K562 (cell line): Measurements from ENCODE around the gene ZSCAN5C. TPM values are rescaled to one million over a fixed set of nuclear protein-coding genes. Genes with fewer than 3 reads are reported as not detected.
"Not testable (repeated sequence)": the region's sequence is repeated elsewhere in the genome, so short reads cannot be mapped to it uniquely, and the experiment has no call there.

Source experiments
- ATAC-seq: fragments of 200-7000 bp; cut with Tn5 transposase; 3 replicates; pipeline ENCODE4 v1.9.1; 2020; ENCODE audit warnings: moderate library complexity
- BruUV-seq: library from RNA; stranded (reverse); fragments of 400-500 nt; replicated peaks from 2 replicates; lab custom pipeline; 2021; lab: Mats Ljungman, UMichigan
- CTCF ChIA-PET: fragments of 300-600 bp; formaldehyde crosslinking; extraction: SDS; loops from one replicate; lab custom pipeline; 2021; ENCODE audit warnings: low intra/inter-chr PET ratio; lab: Yijun Ruan, JAX
- POLR2A ChIA-PET: fragments of 300-600, 350-650 bp; sonication (Branson Sonifier 250); formaldehyde crosslinking; extraction: SDS; loops from one replicate; lab custom pipeline; 2021; ENCODE audit warnings: antibody characterized with exemption, inconsistent platforms; lab: Yijun Ruan, JAX
- DNase-seq, 4 experiments: peaks; one replicate each; pipeline versions ENCODE4 v3.0.0 to v3.0.0-alpha.2; 2011 to 2018; ENCODE audit warnings: low spot score in 3 of 4, mixed read lengths in 3 of 4; ENCODE audit errors: extremely low read depth in 1 of 4
- FAIRE-seq: peaks from 2 replicates; lab custom pipeline; 2011; peaks lifted over from hg19 to GRCh38; lab: Jason Lieb, UNC
- H2AFZ ChIP-seq: 2 replicates; pipeline ENCODE4 v1.6.0; 2011; ENCODE audit warnings: low read depth, low read length, control low read depth, inconsistent platforms
- H3K27ac ChIP-seq: fragments of 200-600 bp; 3 replicates; pipeline ENCODE4 v1.8.0; 2011; ENCODE audit warnings: low read depth, mild to moderate bottlenecking, control low read depth, inconsistent platforms, low read length, moderate library complexity, mixed read lengths; ENCODE audit errors: extremely low read depth
- H3K27me3 ChIP-seq, 2 experiments: fragments of 300-600 bp in 1 of 2; 2 replicates in 1 of 2; 3 replicates in 1 of 2; pipeline versions ENCODE4 v1.6.0 to v1.8.0; 2011; ENCODE audit warnings: inconsistent platforms in 2 of 2, low read length in 2 of 2, mild to moderate bottlenecking in 1 of 2, mixed read lengths in 1 of 2, moderate library complexity in 1 of 2; ENCODE audit not compliant: control insufficient read depth in 2 of 2, insufficient read depth in 2 of 2
- H3K36me3 ChIP-seq: fragments of 300-600 bp; 3 replicates; pipeline ENCODE4 v1.8.0; 2011; ENCODE audit warnings: mild to moderate bottlenecking, low read length, inconsistent platforms; ENCODE audit not compliant: control insufficient read depth, insufficient read depth
- H3K4me1 ChIP-seq, 2 experiments: fragments of 200-600 bp in 1 of 2; replicated peaks in 1 of 2; 2 replicates in 1 of 2; 3 replicates in 1 of 2; pipeline versions ENCODE4 v1.5.1 to v1.8.0; 2011; ENCODE audit warnings: inconsistent platforms in 2 of 2, low read length in 2 of 2, mild to moderate bottlenecking in 1 of 2, mixed read lengths in 1 of 2, moderate library complexity in 1 of 2; ENCODE audit not compliant: control insufficient read depth in 2 of 2, insufficient read depth in 2 of 2
- H3K4me2 ChIP-seq: 2 replicates; pipeline ENCODE4 v1.6.1; 2011; ENCODE audit warnings: low read length, control low read depth, inconsistent platforms, mixed read lengths; ENCODE audit not compliant: insufficient read depth
- H3K4me3 ChIP-seq: fragments of 200-600 bp; sonication (generic), shearing (Covaris generic); 2 replicates; pipeline ENCODE4 v1.5.1; 2016; ENCODE audit warnings: control low read depth, inconsistent platforms
- H3K79me2 ChIP-seq: fragments of 200-600 bp; 3 replicates; pipeline ENCODE4 v1.8.0; 2011; ENCODE audit warnings: low read length, inconsistent platforms; ENCODE audit not compliant: control insufficient read depth, insufficient read depth
- H3K9ac ChIP-seq, 2 experiments: 2 replicates each; pipeline versions ENCODE4 v1.6.0 to v1.6.1; 2011; ENCODE audit warnings: low read depth in 2 of 2, low read length in 2 of 2, control low read depth in 1 of 2, inconsistent platforms in 1 of 2, mild to moderate bottlenecking in 1 of 2, mixed read lengths in 1 of 2; ENCODE audit not compliant: insufficient read depth in 1 of 2
- H3K9me1 ChIP-seq: one replicate; pipeline ENCODE4 v1.6.0; 2011; ENCODE audit warnings: inconsistent platforms, mild to moderate bottlenecking, low read length, moderate library complexity; ENCODE audit not compliant: control insufficient read depth, insufficient read depth
- H3K9me3 ChIP-seq: replicated peaks from 2 replicates; pipeline ENCODE4 v1.5.1; 2011; ENCODE audit warnings: low read depth, low read length, inconsistent platforms; ENCODE audit not compliant: control insufficient read depth, insufficient read depth
- H4K20me1 ChIP-seq: replicated peaks from 2 replicates; pipeline ENCODE4 v1.6.1; 2011; ENCODE audit warnings: low read length, inconsistent platforms, mixed read lengths; ENCODE audit not compliant: control insufficient read depth, insufficient read depth
- CEBPB ChIP-seq: fragments of 450-650 bp; IDR thresholded peaks from 2 replicates; pipeline ENCODE4 v1.6.1; 2016; ENCODE audit warnings: missing genetic modification characterization, missing compliant biosample characterization
- CEBPG ChIP-seq, 3 experiments: fragments of 200-800 bp in 1 of 3; sonication (Bioruptor generic) in 1 of 3; sonication (generic) in 1 of 3; formaldehyde crosslinking in 1 of 3; IDR thresholded peaks in 2 of 3; conservative IDR thresholded peaks in 1 of 3; 2 replicates each; pipeline versions ENCODE4 v1.6.1 to v1.8.0; 2016 to 2022; ENCODE audit warnings: missing compliant biosample characterization in 2 of 3, missing genetic modification characterization in 2 of 3, mild to moderate bottlenecking in 1 of 3, missing genetic modification reagents in 1 of 3
- ZNF347 ChIP-seq: fragments of 450-650 bp; formaldehyde crosslinking; IDR thresholded peaks from 2 replicates; pipeline ENCODE4 v1.4.0; 2020; ENCODE audit warnings: low read depth, mild to moderate bottlenecking, moderate library complexity
- WGBS: fragments of 100-300 bp; shearing (Covaris generic); methylation state at CpG from one replicate; pipeline ENCODE4 v1.1.6; 2016; ENCODE audit warnings: low coverage, mixed read lengths; ENCODE audit not compliant: insufficient coverage; ENCODE audit errors: missing lambda C conversion rate; 5-methylcytosine and 5-hydroxymethylcytosine counted together
- in situ Hi-C: fragments of 300-500 bp; cut with MboI; formaldehyde crosslinking; loops from 4 replicates; pipeline ENCODE4 v1.15.0; 2018; ENCODE audit warnings: inconsistent platforms, mixed read lengths
- intact Hi-C: fragments of 100-400 bp; cut with micrococcal nuclease; formaldehyde crosslinking; loops from 2 replicates; pipeline ENCODE4 v1.14.2; 2022
- polyA plus RNA-seq, 8 experiments: library from polyadenylated mRNA; depleted of rRNA in 4 of 8; stranded (reverse) in 5 of 8; unstranded in 3 of 8; fragments of >200 nt; fragmentation: Nextera tagmentation in 2 of 8; fragmentation: Illumina TruSeq in 1 of 8; extraction: Ambion mirVana in 2 of 8; extraction: Trizol in 1 of 8; gene quantifications; 2 replicates each; pipeline versions ENCODE4 v1.2.1 to v1.2.3, GENCODE V29; 2011 to 2014; ENCODE audit warnings: inconsistent platforms in 1 of 8, missing spikeins in 1 of 8
- total RNA-seq, 7 experiments: library from RNA; depleted of rRNA in 6 of 7; stranded (reverse); fragments of >200 nt in 6 of 7; fragmentation: Illumina TruSeq in 2 of 7; extraction: Trizol in 2 of 7; gene quantifications; 2 replicates each; pipeline versions ENCODE4 v1.2.1 to v1.2.3, GENCODE V29; 2011 to 2021; ENCODE audit warnings: low replicate concordance in 1 of 7
- TF ChIP-seq, protein P1 (sequence below), 3 experiments: IDR thresholded peaks in 2 of 3; conservative IDR thresholded peaks in 1 of 3; 2 replicates each; pipeline ENCODE4 v1.5.1; 2011 to 2012; ENCODE audit warnings: low read length in 3 of 3, mild to moderate bottlenecking in 3 of 3, control low read depth in 2 of 3, improper control_type of control experiment in 1 of 3, inconsistent platforms in 1 of 3, low read depth in 1 of 3, mixed read lengths in 1 of 3, moderate library complexity in 1 of 3; ENCODE audit not compliant: insufficient read depth in 2 of 3

ZSCAN5C gene
- total and polyA plus RNA-seq, 9 of the 15 experiments (the other 6 are each of a cell fraction or from before 2014, with no cell fraction given) = 0.07 TPM; not detected in 8

- H3K4me2 ChIP-seq = no peak overlapping the region
- TF ChIP-seq CEBPG (CRISPR knock-in tag; IDR thresholded peaks at IDR 0.05) (no peak), CEBPG (tag; conservative IDR thresholded peaks at IDR 0.05 in 1 of 2, IDR thresholded peaks at IDR 0.05 in 1 of 2) (0 out of 4 replicates have a peak, but pooled peaks of 1 of the 2 experiments have one; percentile 13), ZNF347 (CRISPR knock-in tag) (no peak), CEBPB (peak; percentile 38; the same call in 1 of the 2 replicates)
- intact Hi-C loops = no loop called here
- peaks cover 7 to 12% of the 10 kb centered on the region in 2 experiments; a peak in 4 of 5 replicates for H3K27me3 ChIP-seq
- no peak overlapping the region for H2AFZ ChIP-seq
- no peaks in the 10 kb centered on the region for H3K36me3 ChIP-seq
- ChIA-PET POLR2A (no interaction called here), CTCF (no interaction called here)
- H3K4me3 ChIP-seq = no peak overlapping the region
- in situ Hi-C loops = no loop called here
- no peaks in the 10 kb centered on the region; a peak in 1 of 5 replicates for H3K4me1 ChIP-seq
- H4K20me1 ChIP-seq = no peaks in the 10 kb centered on the region
- H3K9me1 ChIP-seq = no peaks in the 10 kb centered on the region
- ATAC-seq = no peak
- no peak for FAIRE-seq
- no peaks in the 10 kb centered on the region for H3K9me3 ChIP-seq
- H3K79me2 ChIP-seq = no peaks in the 10 kb centered on the region
- no TSS peak for BruUV-seq
- H3K27ac ChIP-seq = no peak overlapping the region
- WGBS = 1% methylated on average over 7 of the region's 7 CpGs
- no peak overlapping the region for H3K9ac ChIP-seq
- no peak for DNase-seq
These were observed 2.4 kb upstream of the ZSCAN5C start for GRCh38 chr19:56199687-56200086.

GRCh38 chr19:56207581-56207980 lies 5.5 kb downstream of the ZSCAN5C start:
- H3K9ac ChIP-seq, H3K4me2 ChIP-seq, CTCF ChIA-PET, intact Hi-C loops, H3K4me3 ChIP-seq, H3K9me1 ChIP-seq, H3K4me1 ChIP-seq, H4K20me1 ChIP-seq, H2AFZ ChIP-seq, DNase-seq, in situ Hi-C loops, H3K9me3 ChIP-seq, H3K79me2 ChIP-seq, H3K36me3 ChIP-seq, BruUV-seq, POLR2A ChIA-PET, H3K27ac ChIP-seq, FAIRE-seq, H3K27me3 ChIP-seq: not testable (repeated sequence)
- WGBS = 10% methylated on average over 3 of the region's 5 CpGs
- peak; percentile 77 for ATAC-seq
- TF ChIP-seq, protein P1, sequence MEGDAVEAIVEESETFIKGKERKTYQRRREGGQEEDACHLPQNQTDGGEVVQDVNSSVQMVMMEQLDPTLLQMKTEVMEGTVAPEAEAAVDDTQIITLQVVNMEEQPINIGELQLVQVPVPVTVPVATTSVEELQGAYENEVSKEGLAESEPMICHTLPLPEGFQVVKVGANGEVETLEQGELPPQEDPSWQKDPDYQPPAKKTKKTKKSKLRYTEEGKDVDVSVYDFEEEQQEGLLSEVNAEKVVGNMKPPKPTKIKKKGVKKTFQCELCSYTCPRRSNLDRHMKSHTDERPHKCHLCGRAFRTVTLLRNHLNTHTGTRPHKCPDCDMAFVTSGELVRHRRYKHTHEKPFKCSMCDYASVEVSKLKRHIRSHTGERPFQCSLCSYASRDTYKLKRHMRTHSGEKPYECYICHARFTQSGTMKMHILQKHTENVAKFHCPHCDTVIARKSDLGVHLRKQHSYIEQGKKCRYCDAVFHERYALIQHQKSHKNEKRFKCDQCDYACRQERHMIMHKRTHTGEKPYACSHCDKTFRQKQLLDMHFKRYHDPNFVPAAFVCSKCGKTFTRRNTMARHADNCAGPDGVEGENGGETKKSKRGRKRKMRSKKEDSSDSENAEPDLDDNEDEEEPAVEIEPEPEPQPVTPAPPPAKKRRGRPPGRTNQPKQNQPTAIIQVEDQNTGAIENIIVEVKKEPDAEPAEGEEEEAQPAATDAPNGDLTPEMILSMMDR (IDR thresholded peaks at IDR 0.05 in 2 of 3, conservative IDR thresholded peaks at IDR 0.05 in 1 of 3; ENCODE audit: insufficient read depth in 2 of 3, low read depth in 1 of 3, low read length in 3 of 3) = peak; percentile 10 to 25 (median 11); a peak in 1 of 6 replicates
